Natural killer cell (primary cell): Measurements from ENCODE around the gene GALNT9. TPM values are rescaled to one million over a fixed set of nuclear protein-coding genes. Genes with fewer than 3 reads are reported as not detected.
A peak's percentile ranks its signal among the peaks of the same experiment; 100 is the strongest.

Experiments used
- ATAC-seq, 3 donors: fragments of 150-1000 bp in 2 of 3; fragments of 200-7000 bp in 1 of 3; cut with Tn5 transposase; 1 replicate in 1 of 3; 2 replicates in 2 of 3; pipeline ENCODE4 v1.10.0; 2021; ENCODE audit warnings: mild to moderate bottlenecking in 2 of 3, moderate library complexity in 2 of 3
- DNase-seq, 2 donors: peaks; one replicate each; pipeline versions ENCODE4 v3.0.0 to v3.0.0-alpha.2; 2013 to 2021; ENCODE audit warnings: mixed read lengths in 1 of 2
- H3K27ac ChIP-seq: one replicate; pipeline ENCODE4 v1.5.1; 2013; ENCODE audit warnings: mild to moderate bottlenecking, low read length
- H3K27me3 ChIP-seq: one replicate; pipeline ENCODE4 v1.6.1; 2013; ENCODE audit warnings: low read length; ENCODE audit not compliant: control insufficient read depth, insufficient read depth
- H3K36me3 ChIP-seq: one replicate; pipeline ENCODE4 v1.6.1; 2013; ENCODE audit warnings: low read length; ENCODE audit not compliant: control insufficient read depth, insufficient read depth
- H3K4me1 ChIP-seq: one replicate; pipeline ENCODE4 v1.6.1; 2013; ENCODE audit warnings: low read length; ENCODE audit not compliant: control insufficient read depth, insufficient read depth
- H3K4me3 ChIP-seq: one replicate; pipeline ENCODE4 v1.5.1; 2013; ENCODE audit warnings: low read length
- H3K9me3 ChIP-seq: one replicate; pipeline ENCODE4 v1.6.1; 2013; ENCODE audit warnings: low read length; ENCODE audit not compliant: control insufficient read depth, insufficient read depth
- H3K27ac Mint-ChIP-seq, 2 donors: one replicate each; pipeline ENCODE4 v1.8.0; 2022; ENCODE audit warnings: mild to moderate bottlenecking in 2 of 2, mixed read lengths in 2 of 2, moderate library complexity in 1 of 2
- H3K27me3 Mint-ChIP-seq, 2 donors: one replicate each; pipeline ENCODE4 v1.8.0; 2022; ENCODE audit warnings: low read depth in 2 of 2, mixed read lengths in 2 of 2
- H3K36me3 Mint-ChIP-seq: one replicate; pipeline ENCODE4 v1.8.0; 2022; ENCODE audit warnings: mixed read lengths
- H3K4me1 Mint-ChIP-seq, 2 donors: one replicate each; pipeline ENCODE4 v1.8.0; 2022; ENCODE audit warnings: mixed read lengths in 2 of 2
- H3K4me3 Mint-ChIP-seq: one replicate; pipeline ENCODE4 v1.8.0; 2022; ENCODE audit warnings: mild to moderate bottlenecking, moderate library complexity, mixed read lengths
- H3K9me3 Mint-ChIP-seq, 2 donors: one replicate each; pipeline ENCODE4 v1.8.0; 2022; ENCODE audit warnings: mixed read lengths in 2 of 2
- CTCF ChIP-seq: fragments of 200-600 bp; IDR thresholded peaks from one replicate; pipeline ENCODE4 v1.8.0; 2022; ENCODE audit warnings: antibody characterized with exemption
- WGBS: methylation state at CpG from one replicate; pipeline ENCODE4 v1.1.7; 2013; ENCODE audit warnings: missing lambda C conversion rate; ENCODE audit not compliant: insufficient coverage; 5-methylcytosine and 5-hydroxymethylcytosine counted together
- intact Hi-C: fragments of 100-400 bp; cut with micrococcal nuclease; formaldehyde crosslinking; loops from one replicate; pipeline ENCODE4 v1.14.2; 2022
- total RNA-seq, 4 donors: library from RNA; stranded (reverse); fragments of 120-200 nt in 1 of 4; gene quantifications; one replicate each; pipeline versions ENCODE4 v1.2.3 to v1.2.4, GENCODE V29; 2013 to 2022

GALNT9 gene
- total RNA-seq, 3 donors from 2014 or later (not counting 1 experiment from before 2014, with no cell fraction given) = not detected

GRCh38 chr12:132342251-132343227 is 13.2 kb upstream of the GALNT9 start:
- no peaks in the 10 kb centered on the region for H3K27me3 ChIP-seq
- intact Hi-C loops = no loop called here
- H3K4me1 Mint-ChIP-seq = peaks cover 0 to 14% of the 10 kb centered on the region in 2 donors
- no peak overlapping the region for H3K27ac ChIP-seq
- no peaks in the 10 kb centered on the region for H3K9me3 ChIP-seq
- peaks cover 0 to 6% of the 10 kb centered on the region in 2 donors for H3K27me3 Mint-ChIP-seq
- H3K4me1 ChIP-seq = peaks cover 4% of the 10 kb centered on the region
- H3K36me3 ChIP-seq = no peaks in the 10 kb centered on the region
- DNase-seq (peak in 1 of 2 donors; percentile 28), ATAC-seq (no peak)
- H3K4me3 Mint-ChIP-seq = no peak overlapping the region
- no peak for TF ChIP-seq CTCF
- H3K36me3 Mint-ChIP-seq = no peaks in the 10 kb centered on the region
- no peak overlapping the region for H3K27ac Mint-ChIP-seq
- H3K4me3 ChIP-seq = no peak overlapping the region
- H3K9me3 Mint-ChIP-seq = no peaks in the 10 kb centered on the region
- 50% methylated on average over 24 of the region's 24 CpGs for WGBS

GRCh38 chr12:132341318-132342050 is 12.1 kb upstream of the GALNT9 start:
- Histone ChIP-seq H3K9me3 (no peaks in the 10 kb centered on the region), H3K27me3 (no peaks in the 10 kb centered on the region), H3K4me1 (peaks cover 4% of the 10 kb centered on the region), H3K4me3 (no peak overlapping the region), H3K36me3 (no peaks in the 10 kb centered on the region), H3K27ac (no peak overlapping the region)
- no peaks in the 10 kb centered on the region for H3K9me3 Mint-ChIP-seq
- DNase-seq (no peak), ATAC-seq (no peak)
- intact Hi-C loops = no loop called here
- 74% methylated on average over 40 of the region's 40 CpGs for WGBS
- peaks cover 0 to 14% of the 10 kb centered on the region in 2 donors for H3K4me1 Mint-ChIP-seq
- no peak for TF ChIP-seq CTCF
- no peak overlapping the region for H3K27ac Mint-ChIP-seq
- peaks cover 0 to 6% of the 10 kb centered on the region in 2 donors for H3K27me3 Mint-ChIP-seq
- no peaks in the 10 kb centered on the region for H3K36me3 Mint-ChIP-seq
- H3K4me3 Mint-ChIP-seq = no peak overlapping the region

- intact Hi-C loops = no loop called here
- DNase-seq = no peak
Measured at GRCh38 chr12:132340266-132341035, 11.1 kb upstream of the GALNT9 start.

More at GRCh38 chr12:132340266-132341035, 11.1 kb upstream of the GALNT9 start:
- no peaks in the 10 kb centered on the region for H3K9me3 Mint-ChIP-seq
- H3K27me3 Mint-ChIP-seq = peaks cover 0 to 4% of the 10 kb centered on the region in 2 donors
- ATAC-seq = no peak
- H3K4me3 Mint-ChIP-seq = no peak overlapping the region
- Histone ChIP-seq H3K27ac (no peak overlapping the region), H3K4me1 (peaks cover 4% of the 10 kb centered on the region), H3K27me3 (no peaks in the 10 kb centered on the region), H3K9me3 (no peaks in the 10 kb centered on the region), H3K36me3 (no peaks in the 10 kb centered on the region), H3K4me3 (no peak overlapping the region)
- no peak overlapping the region for H3K27ac Mint-ChIP-seq
- H3K36me3 Mint-ChIP-seq = no peaks in the 10 kb centered on the region
- WGBS = 85% methylated on average over 43 of the region's 43 CpGs
- H3K4me1 Mint-ChIP-seq = peaks cover 0 to 14% of the 10 kb centered on the region in 2 donors
- TF ChIP-seq CTCF = no peak
